PC-9 (cell line): Measurements from ENCODE around the gene MTMR3. TPM values are rescaled to one million over a fixed set of nuclear protein-coding genes. Genes with fewer than 3 reads are reported as not detected.

ENCODE experiments used
- BruUV-seq: library from RNA; stranded (reverse); fragments of 400-500 nt; replicated peaks from 2 replicates; lab custom pipeline; 2021; lab: Mats Ljungman, UMichigan
- CTCF ChIA-PET: fragments of 300-600 bp; sonication (Branson Sonifier 250); formaldehyde crosslinking; loops from one replicate; lab custom pipeline; 2022; ENCODE audit warnings: antibody characterized with exemption; lab: Charles Lee
- POLR2A ChIA-PET: fragments of 300-600 bp; sonication (Branson Sonifier 250); formaldehyde crosslinking; loops from one replicate; lab custom pipeline; 2022; ENCODE audit warnings: antibody characterized with exemption; ENCODE audit not compliant: unreplicated experiment; lab: Charles Lee
- DNase-seq, 2 experiments: peaks; one replicate each; pipeline versions ENCODE4 v3.0.0 to v3.0.0-alpha.2; 2015 to 2022; ENCODE audit warnings: mixed read lengths in 1 of 2
- H2AFZ ChIP-seq: fragments of 200-600 bp; sonication (generic); 2 replicates; pipeline ENCODE4 v1.8.1; 2017; ENCODE audit warnings: antibody characterized with exemption
- H3F3A ChIP-seq: fragments of 200-600 bp; sonication (generic); 2 replicates; pipeline ENCODE4 v1.8.1; 2017; ENCODE audit warnings: antibody characterized with exemption, mild to moderate bottlenecking, low read depth; ENCODE audit not compliant: insufficient read depth
- H3K27ac ChIP-seq: fragments of 200-600 bp; sonication (generic); 2 replicates; pipeline ENCODE4 v1.6.1; 2016; ENCODE audit warnings: mixed run types
- H3K27me3 ChIP-seq: fragments of 200-600 bp; sonication (generic); 2 replicates; pipeline ENCODE4 v1.6.1; 2016; ENCODE audit warnings: low read depth, mixed run types; ENCODE audit not compliant: insufficient read depth
- H3K36me3 ChIP-seq: fragments of 200-600 bp; sonication (generic); 2 replicates; pipeline ENCODE4 v1.6.1; 2016; ENCODE audit warnings: low read depth, mixed run types
- H3K4me1 ChIP-seq: fragments of 200-600 bp; sonication (generic); replicated peaks from 2 replicates; pipeline ENCODE4 v1.6.1; 2016; ENCODE audit warnings: mixed run types; ENCODE audit not compliant: insufficient read depth
- H3K4me2 ChIP-seq: fragments of 200-600 bp; sonication (generic); 2 replicates; pipeline ENCODE4 v1.6.1; 2017; ENCODE audit warnings: mixed run types
- H3K4me3 ChIP-seq: fragments of 200-600 bp; sonication (generic); 2 replicates; pipeline ENCODE4 v1.6.1; 2016; ENCODE audit warnings: mixed run types
- H3K79me2 ChIP-seq: fragments of 200-600 bp; sonication (generic); 2 replicates; pipeline ENCODE4 v1.6.1; 2017; ENCODE audit warnings: low read depth, mixed run types
- H3K9me2 ChIP-seq: fragments of 200-600 bp; sonication (generic); 2 replicates; pipeline ENCODE4 v1.8.1; 2017; ENCODE audit warnings: mild to moderate bottlenecking; ENCODE audit not compliant: insufficient read depth
- H3K9me3 ChIP-seq: fragments of 200-600 bp; sonication (generic); 2 replicates; pipeline ENCODE4 v1.8.1; 2016; ENCODE audit warnings: low read depth; ENCODE audit not compliant: insufficient read depth
- H4K20me1 ChIP-seq: fragments of 200-600 bp; sonication (generic); 2 replicates; pipeline ENCODE4 v1.8.1; 2017; ENCODE audit not compliant: insufficient read depth
- EZH2 ChIP-seq: fragments of 200-600 bp; sonication (generic); IDR thresholded peaks from 2 replicates; pipeline ENCODE4 v1.8.0; 2017; ENCODE audit warnings: antibody characterized with exemption, low read depth
- intact Hi-C: fragments of 100-400 bp; cut with micrococcal nuclease; formaldehyde crosslinking; loops from one replicate; pipeline ENCODE4 v1.10.0; 2022; ENCODE audit not compliant: unreplicated experiment
- total RNA-seq: library from RNA; stranded (reverse); gene quantifications from 2 replicates; pipeline ENCODE4 v1.2.3, GENCODE V29; 2021
- TF ChIP-seq, protein P1 (sequence below): fragments of 200-600 bp; sonication (generic); conservative IDR thresholded peaks from 2 replicates; pipeline ENCODE4 v1.6.1; 2017; ENCODE audit warnings: mixed run types, antibody characterized with exemption, mild to moderate bottlenecking, moderate library complexity

The MTMR3 gene
- total RNA-seq, 1 experiment from 2014 or later: 28.1 TPM

DNA sequence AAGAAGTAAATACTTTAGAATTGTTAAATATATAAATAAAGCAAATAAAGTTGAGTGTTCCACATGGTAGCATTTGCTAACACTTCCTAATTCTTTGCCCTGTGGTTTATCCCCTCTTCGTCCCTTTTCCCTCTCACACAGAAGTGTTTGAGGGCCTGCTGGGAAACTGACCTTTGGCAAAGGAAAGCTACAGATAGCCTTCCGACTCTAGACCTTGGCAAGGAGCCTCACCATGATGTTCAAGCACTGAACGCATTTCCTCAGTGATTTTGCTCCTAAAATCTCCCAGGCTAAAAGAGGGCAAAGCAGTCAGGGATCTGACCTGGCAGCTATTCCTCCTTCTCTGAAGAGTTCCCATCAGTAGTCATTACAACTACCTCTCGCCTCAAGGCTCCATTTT lies 144.8 kb downstream of the MTMR3 start:
- CTCF ChIA-PET: no interaction called here
- Histone ChIP-seq H3K27me3 (no peaks in the 10 kb centered on the region), H3K27ac (no peak overlapping the region), H3K4me2 (no peak overlapping the region), H3K4me3 (no peak overlapping the region), H3K9me2 (no peaks in the 10 kb centered on the region), H3K9me3 (no peaks in the 10 kb centered on the region), H2AFZ (no peak overlapping the region), H4K20me1 (no peaks in the 10 kb centered on the region), H3K36me3 (no peaks in the 10 kb centered on the region), H3K79me2 (no peaks in the 10 kb centered on the region), H3F3A (no peaks in the 10 kb centered on the region), H3K4me1 (peaks cover 10% of the 10 kb centered on the region)
- DNase-seq: no peak
- POLR2A ChIA-PET: no interaction called here
- TF ChIP-seq, protein P1, sequence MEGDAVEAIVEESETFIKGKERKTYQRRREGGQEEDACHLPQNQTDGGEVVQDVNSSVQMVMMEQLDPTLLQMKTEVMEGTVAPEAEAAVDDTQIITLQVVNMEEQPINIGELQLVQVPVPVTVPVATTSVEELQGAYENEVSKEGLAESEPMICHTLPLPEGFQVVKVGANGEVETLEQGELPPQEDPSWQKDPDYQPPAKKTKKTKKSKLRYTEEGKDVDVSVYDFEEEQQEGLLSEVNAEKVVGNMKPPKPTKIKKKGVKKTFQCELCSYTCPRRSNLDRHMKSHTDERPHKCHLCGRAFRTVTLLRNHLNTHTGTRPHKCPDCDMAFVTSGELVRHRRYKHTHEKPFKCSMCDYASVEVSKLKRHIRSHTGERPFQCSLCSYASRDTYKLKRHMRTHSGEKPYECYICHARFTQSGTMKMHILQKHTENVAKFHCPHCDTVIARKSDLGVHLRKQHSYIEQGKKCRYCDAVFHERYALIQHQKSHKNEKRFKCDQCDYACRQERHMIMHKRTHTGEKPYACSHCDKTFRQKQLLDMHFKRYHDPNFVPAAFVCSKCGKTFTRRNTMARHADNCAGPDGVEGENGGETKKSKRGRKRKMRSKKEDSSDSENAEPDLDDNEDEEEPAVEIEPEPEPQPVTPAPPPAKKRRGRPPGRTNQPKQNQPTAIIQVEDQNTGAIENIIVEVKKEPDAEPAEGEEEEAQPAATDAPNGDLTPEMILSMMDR: no peak
- no peak for TF ChIP-seq EZH2
- intact Hi-C loops: loop anchor here (10.0 kb wide), 1 partner anchor 57 kb away; the partner anchor contains the start of gene HORMAD2
- BruUV-seq: no TSS peak

DNA sequence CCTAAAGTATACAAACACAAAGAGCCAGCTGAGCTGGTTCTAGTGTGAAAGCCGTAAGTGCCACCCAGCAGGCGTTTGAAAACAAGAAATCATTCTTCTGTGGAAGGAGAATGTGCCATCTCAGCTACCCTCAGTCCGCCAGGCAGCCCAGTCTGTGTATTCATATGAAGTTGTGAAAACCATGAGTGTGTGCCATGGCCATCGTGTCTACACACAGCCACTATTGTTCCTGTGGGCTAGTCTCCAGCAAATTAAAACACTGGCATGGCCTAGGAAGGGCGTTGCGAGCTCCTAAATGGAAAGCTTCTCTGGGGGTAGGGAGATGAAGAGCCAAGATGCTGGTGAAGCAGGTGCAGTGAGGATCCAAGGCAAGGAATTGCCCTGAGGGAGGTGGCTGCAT lies 145.8 kb downstream of the MTMR3 start:
- Histone ChIP-seq H4K20me1 (no peaks in the 10 kb centered on the region), H3K36me3 (no peaks in the 10 kb centered on the region), H3F3A (no peaks in the 10 kb centered on the region), H2AFZ (no peak overlapping the region), H3K27me3 (no peaks in the 10 kb centered on the region), H3K4me3 (no peak overlapping the region), H3K4me1 (peaks cover 10% of the 10 kb centered on the region), H3K79me2 (no peaks in the 10 kb centered on the region), H3K9me2 (no peaks in the 10 kb centered on the region), H3K27ac (no peak overlapping the region), H3K4me2 (no peak overlapping the region), H3K9me3 (no peaks in the 10 kb centered on the region)
- TF ChIP-seq, protein P1: no peak
- TF ChIP-seq EZH2: no peak
- intact Hi-C loops: loop anchor here (10.0 kb wide), 1 partner anchor 56 kb away; the partner anchor contains the start of gene HORMAD2
- POLR2A ChIA-PET: no interaction called here
- no peak for DNase-seq
- CTCF ChIA-PET: no interaction called here
- no TSS peak for BruUV-seq

DNA sequence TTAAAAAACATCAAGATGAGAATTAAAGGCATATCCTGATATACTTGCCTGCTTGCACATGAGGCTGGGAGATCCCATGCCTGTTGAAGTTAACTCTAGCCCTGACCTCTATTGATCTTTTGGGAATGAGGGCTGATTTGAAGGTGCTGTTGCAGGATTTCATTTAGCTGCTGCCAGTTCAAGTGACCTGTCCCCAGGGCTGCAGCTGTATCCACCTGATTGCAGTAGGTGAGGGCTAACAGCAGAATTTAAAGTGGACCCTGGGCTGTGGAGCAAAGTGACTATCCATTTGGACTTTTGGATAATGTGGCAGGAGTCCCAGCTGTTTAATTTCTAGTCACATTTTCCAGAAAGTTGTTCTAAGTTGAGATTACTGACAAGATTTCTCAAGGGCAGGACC lies 146.5 kb downstream of the MTMR3 start:
- ChIA-PET POLR2A (no interaction called here), CTCF (no interaction called here)
- Histone ChIP-seq H3K9me2 (no peaks in the 10 kb centered on the region), H3K4me2 (no peak overlapping the region), H3F3A (no peaks in the 10 kb centered on the region), H3K27ac (no peak overlapping the region), H4K20me1 (no peaks in the 10 kb centered on the region), H3K27me3 (no peaks in the 10 kb centered on the region), H3K9me3 (no peaks in the 10 kb centered on the region), H3K4me3 (no peak overlapping the region), H3K4me1 (peaks cover 10% of the 10 kb centered on the region), H3K36me3 (no peaks in the 10 kb centered on the region), H2AFZ (no peak overlapping the region), H3K79me2 (no peaks in the 10 kb centered on the region)
- intact Hi-C loops: loop anchor here (10.0 kb wide), 1 partner anchor 55 kb away; the partner anchor contains the start of gene HORMAD2
- BruUV-seq: no TSS peak
- no peak for DNase-seq
- TF ChIP-seq EZH2: no peak
- TF ChIP-seq, protein P1: no peak
